ENCODE data around the gene NKAPL.

Gene NKAPL

DNA sequence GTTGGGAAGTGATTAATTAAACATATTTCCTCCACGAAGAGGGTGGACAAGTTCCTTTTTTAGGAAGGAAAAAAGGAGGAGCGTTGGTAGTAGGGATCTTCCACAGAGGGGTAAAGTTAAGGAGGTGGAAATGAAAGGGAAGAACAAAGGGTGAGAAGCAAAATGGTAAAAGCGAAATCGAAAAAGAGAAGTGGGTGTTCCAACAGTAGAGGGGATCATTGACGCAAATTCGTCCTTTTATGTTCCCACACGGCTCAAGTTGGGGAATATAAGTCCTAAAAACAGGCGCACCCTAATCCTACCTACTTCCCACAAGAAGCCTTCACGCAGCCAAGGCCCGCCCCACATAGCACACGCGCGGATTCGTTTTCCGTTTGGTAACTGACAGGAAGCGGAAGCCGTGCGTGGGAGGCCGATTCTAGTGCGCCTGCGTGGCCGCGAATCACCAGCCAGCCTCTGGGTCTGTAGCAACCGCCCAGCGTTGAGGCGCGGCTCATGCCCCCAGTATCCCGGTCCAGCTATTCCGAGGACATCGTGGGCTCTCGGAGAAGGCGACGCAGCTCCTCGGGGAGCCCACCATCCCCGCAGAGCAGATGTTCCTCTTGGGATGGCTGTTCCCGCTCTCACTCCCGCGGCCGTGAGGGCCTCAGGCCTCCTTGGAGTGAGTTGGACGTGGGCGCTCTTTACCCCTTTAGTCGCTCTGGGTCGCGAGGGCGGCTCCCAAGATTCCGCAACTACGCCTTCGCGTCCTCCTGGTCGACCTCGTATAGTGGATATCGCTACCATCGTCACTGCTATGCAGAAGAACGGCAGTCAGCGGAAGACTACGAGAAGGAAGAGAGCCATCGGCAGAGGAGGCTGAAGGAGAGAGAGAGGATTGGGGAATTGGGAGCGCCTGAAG is at the start of gene NKAPL:
NKAPL (plus strand) TSS at position 421 of the 901 bp plus-strand sequence; CDS start at position 496, 75 bp downstream.
- peak in 1 of 2 donors; percentile 29 for DNase-seq (ENCODE audit: low read depth in 2 of 2, low spot score in 1 of 2)

DNA sequence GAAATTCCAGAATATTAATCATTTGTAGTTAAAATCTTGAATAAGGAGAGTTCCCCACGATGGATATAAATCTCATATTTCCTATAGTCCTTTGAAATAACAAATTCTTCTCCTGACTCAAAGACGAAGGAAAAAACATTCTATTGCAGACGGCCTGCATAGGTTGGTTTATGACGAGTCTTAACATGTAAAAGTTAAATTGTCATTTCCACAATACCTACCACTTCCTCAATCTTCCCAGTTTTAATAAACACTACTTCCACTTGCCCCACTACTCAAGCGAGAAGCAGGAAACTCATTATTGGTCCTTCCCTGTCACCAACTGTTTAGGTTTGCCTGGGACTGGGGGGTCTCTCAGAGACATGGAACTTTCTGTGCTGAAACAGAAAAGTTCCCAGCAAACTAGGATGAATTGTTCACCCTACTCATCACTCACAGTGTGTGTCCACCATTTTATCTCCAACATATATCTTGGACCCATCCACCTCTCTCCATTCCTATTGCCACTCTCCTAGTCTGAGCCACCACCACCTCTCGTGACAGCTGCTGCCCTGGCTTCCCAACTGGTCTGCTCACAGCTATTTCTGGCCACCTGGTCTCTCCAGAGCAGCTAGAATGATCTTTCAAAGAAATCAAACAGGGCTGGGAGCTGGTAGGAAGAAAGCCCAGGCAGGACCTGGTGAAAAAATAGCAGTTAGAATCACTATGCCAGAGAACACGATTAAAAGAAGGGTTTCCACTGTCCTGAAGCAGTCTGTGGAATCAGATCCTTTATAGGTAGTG is 49.2 kb upstream of the NKAPL start:
- DNase-seq (ENCODE audit: low read depth in 2 of 2, low spot score in 1 of 2), result no peak

GRCh38 chr6:28211840-28212509 is 47.1 kb upstream of the NKAPL start:
- no peak for DNase-seq (ENCODE audit: low read depth in 2 of 2, low spot score in 1 of 2)

DNA sequence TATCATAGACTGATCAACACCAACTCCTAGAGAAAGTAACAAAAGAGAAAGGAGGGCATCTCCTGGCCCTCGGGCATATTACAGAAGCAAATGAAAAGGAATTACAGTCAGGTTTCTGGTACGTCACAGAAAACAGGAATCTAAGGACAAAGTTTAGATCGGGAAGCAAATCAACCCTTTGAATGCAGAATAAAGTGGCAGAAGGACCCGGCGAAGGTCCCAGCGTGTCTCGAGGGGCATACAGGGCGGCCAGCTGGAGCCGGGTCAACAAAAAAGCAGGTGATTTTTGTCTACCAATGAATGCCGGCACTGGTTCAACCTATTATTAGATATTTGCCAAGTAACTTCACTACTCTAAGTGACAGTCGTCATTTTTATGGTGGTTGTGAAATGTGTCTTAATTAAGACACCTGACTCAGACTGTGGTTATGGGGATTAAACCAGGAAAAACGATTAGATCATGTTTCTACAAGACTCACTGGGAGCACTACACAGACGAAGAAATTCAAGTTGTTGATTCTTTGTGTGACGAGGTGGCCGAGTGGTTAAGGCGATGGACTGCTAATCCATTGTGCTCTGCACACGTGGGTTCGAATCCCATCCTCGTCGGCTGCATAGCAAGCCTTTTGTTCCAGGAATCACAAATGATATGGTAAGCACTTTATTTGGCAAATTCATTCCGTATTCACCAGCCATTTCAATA is 46.4 kb upstream of the NKAPL start:
- DNase-seq (ENCODE audit: low read depth in 2 of 2, low spot score in 1 of 2), result no peak

- DNase-seq (ENCODE audit: low read depth in 2 of 2, low spot score in 1 of 2), result no peak
Observed at GRCh38 chr6:28213213-28213523, 45.9 kb upstream of the NKAPL start.

GRCh38 chr6:28215425-28215824 is 43.7 kb upstream of the NKAPL start:
- no peak for DNase-seq (ENCODE audit: low read depth in 2 of 2, low spot score in 1 of 2)

DNA sequence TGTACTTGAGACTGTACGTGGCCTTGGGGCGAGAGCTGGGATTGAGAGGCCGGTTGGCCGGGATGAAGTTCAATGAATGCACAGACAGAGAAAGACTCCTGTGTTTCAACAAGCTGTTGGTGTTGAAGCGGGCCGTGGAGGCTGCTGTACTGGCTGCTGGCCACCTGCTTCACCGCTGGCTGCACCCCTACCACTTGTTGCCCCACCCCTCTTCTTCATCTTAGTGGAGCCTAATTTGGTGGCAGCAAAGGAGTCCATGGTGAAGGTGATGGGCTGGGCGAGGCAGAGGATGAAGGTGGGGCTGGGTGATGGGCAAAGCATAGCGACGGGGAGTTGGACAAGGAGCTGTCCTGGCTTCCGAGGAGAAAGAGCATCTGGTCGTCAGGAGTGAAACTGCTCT is 41.2 kb upstream of the NKAPL start:
- no peak for DNase-seq (ENCODE audit: low read depth in 2 of 2, low spot score in 1 of 2)

DNA sequence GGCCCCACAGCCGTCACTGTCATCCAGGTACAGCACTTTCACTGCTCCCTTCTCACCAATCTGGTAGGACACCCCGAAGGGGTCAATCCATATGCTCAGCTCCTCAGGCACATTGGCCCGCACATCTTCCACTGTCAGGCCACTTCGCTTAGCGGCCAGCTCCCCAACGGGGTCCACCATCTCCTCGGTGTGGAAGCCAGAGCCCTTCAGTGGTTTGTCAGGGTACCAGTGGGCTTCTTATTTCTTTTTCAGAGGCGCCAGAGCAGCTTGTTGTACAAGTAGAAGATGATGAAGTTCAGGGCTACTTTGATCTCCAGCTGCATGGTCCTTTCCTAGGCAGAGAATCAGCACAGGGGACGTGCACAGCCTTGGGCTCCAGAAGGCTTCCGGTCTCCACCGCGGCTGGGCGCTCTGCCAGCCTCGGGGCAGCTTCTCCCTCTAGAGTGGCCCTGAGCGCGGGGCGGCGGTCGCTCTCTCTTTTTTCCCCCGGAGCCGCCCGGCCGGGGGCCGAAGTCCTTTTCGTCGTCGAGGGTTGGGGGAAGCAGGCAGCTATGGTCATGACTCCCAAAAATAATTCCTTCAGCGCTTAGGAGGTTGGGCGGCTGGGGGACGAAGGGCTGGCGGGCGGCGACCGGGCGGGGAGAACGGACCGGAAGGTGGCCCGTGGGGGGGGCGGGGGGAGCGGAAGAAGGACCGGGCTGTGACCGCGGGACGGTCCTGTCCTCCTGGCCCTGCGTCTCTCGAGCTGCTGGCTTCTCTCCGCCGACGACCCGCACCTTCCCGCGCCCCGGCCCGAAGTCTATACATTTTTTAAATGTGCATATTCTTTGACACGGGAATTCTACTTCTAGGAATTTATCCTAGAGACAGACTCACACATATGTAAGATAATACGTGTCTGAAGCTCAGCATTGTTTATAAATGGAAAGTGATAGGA is 40.5 kb upstream of the NKAPL start:
- DNase-seq (ENCODE audit: low read depth in 2 of 2, low spot score in 1 of 2), result no peak

DNA sequence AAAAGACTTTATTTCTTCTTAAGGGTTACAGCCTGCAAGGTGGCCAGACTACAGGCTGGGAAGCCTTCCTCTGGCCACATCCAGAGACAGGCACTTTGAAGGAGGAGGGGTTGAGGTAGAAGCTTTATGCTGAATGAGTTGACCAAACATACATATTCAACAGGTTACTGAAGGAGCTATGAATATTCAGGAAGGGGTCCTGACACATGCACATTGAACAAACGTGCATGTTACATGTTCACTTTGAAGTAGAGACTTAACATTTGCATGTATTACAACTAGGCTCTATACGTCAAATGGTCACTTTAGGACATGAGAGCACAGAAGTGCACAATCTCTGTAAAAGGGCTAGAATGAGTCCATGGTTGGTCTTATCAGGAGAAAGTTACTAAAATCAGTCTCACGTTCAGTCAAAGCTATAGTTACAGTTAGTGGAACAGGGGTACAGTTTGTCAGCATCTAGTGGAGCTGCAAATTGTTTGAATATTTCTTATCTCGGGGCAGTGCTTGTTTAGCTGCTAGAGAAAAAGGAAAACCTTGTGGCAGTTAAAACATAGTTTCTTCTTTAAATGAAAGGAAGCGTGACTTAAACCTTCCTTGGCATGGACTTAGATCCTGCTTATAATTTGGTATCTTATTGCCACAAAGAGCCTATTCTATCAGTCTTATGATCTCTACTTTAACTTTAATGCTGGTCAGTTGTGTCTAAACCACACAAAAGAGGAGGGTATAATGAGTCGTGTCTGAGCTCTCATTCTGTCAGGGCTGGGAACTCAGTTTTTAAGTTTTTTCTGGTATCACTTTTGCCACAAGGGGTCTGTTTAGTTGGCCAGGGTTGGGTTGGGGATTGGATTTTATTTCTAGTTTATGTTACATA is 38.6 kb upstream of the NKAPL start:
- no peak for DNase-seq (ENCODE audit: low read depth in 2 of 2, low spot score in 1 of 2)

DNA sequence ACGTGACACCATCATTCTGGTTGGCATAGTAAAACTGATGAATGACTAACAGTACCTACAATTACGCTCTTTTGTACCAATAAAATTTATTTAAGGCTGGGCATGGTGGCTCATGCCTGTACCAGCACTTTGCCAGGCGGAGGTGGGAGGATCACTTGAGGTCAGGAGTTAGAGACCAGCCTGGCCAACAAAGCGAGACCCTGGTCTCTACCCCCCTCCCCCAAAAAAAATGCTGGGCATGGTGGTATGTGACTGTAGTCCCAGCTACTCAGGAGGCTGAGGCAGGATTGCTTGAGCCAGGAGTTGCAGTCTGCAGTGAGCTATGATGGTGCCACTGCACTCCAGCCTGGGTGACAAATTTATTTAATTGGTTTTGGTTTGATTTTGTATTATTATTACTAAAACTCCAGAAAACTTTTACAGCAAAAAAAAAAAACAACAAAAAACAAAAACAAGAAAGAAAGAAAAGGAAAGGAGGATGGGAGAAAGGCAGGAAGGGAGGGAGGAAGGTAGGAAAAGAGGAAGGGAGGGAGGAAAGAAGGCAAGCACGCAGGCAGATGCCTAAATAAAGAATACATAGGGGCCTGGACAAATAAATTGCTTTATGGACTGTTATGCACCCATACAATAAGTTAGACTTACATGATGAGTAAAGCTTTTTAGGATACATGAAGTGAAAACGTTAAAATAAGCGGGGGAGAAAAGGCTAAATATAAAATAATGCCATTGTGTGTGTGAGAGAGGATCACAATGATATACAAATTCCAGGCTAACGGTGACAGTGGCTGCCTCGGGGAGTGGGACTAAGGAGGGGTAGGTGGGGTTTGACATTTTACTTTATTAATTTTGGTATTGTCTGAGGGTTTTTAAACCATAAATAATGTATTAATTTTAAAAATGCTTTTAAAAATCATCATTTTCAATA is 34.7 kb upstream of the NKAPL start:
- DNase-seq (ENCODE audit: low read depth in 2 of 2, low spot score in 1 of 2), result no peak

GRCh38 chr6:28225056-28225834 is 33.9 kb upstream of the NKAPL start, which contains the start of gene ZSCAN9:
Gene ZSCAN9, plus strand, starts transcription at chr6:28225275. Its CDS starts 1,810 bp downstream, at chr6:28227085.
- no peak for DNase-seq (ENCODE audit: low read depth in 2 of 2, low spot score in 1 of 2)

GRCh38 chr6:28226460-28226859 is 32.6 kb upstream of the NKAPL start:
- no peak for DNase-seq (ENCODE audit: low read depth in 2 of 2, low spot score in 1 of 2)

- DNase-seq (ENCODE audit: low read depth in 2 of 2, low spot score in 1 of 2), result no peak
Observed at GRCh38 chr6:28232785-28233184, 26.3 kb upstream of the NKAPL start.

- DNase-seq (ENCODE audit: low read depth in 2 of 2, low spot score in 1 of 2), result no peak
Observed at GRCh38 chr6:28235912-28236452, 23.1 kb upstream of the NKAPL start.

- no peak for DNase-seq (ENCODE audit: low read depth in 2 of 2, low spot score in 1 of 2)
Observed at GRCh38 chr6:28239636-28240035, 19.5 kb upstream of the NKAPL start.

DNA sequence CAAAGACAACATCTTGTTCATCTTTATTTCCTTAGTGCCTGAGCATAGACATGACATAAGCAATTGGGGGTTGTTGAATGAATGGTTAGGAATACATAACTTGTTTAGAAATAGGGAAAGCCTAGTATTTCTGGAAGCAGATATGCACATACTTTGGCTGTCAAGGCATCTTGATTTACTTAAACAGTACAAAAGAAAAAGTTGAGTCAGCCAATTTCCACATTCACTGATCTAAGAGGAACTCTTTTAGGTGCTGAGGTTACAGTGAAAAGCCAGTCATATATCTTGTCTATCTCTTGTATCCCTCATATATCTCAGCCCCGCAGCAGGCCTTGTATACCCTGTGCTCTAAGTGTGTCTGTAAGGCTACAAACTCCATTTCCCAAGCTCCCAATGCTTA is 18.6 kb upstream of the NKAPL start:
- no peak for DNase-seq (ENCODE audit: low read depth in 2 of 2, low spot score in 1 of 2)

DNA sequence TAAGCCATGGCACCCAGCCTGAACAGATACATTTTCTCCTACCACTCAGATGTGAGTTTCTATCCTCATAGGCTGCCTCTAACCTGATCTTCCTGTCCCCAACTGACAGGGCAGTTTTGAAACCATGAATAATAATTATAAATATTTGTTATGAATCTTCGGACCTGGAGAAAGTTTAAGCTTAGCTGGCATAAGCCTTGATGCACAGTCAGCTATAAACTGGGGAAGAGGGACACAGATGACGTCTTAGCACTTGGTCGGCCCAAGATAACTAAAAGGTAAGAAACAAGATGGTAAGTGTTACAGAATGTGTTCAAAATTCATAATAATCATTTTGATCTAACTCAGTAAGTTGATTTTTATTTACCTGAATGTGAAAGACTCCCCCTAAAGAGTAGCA is 15.2 kb upstream of the NKAPL start:
- no peak for DNase-seq (ENCODE audit: low read depth in 2 of 2, low spot score in 1 of 2)

Measured in stimulated activated CD8-positive, alpha-beta memory T cell treated with anti-CD3 and anti-CD28 coated beads, Interleukin-4, amount 100 ng/mL, for 1 hour (primary cell).